HCT116 (cell line): ENCODE data around the gene ZNF154. TPM values are rescaled to one million over a fixed set of nuclear protein-coding genes. Genes with fewer than 3 reads are reported as not detected.

Experiments used
- ATAC-seq: fragments of 200-7000 bp; cut with Tn5 transposase; 2 replicates; pipeline ENCODE4 v1.9.1; 2020; ENCODE audit warnings: mild to moderate bottlenecking, moderate library complexity
- BruUV-seq: library from RNA; stranded (reverse); fragments of 400-500 nt; replicated peaks from 2 replicates; lab custom pipeline; 2021; lab: Mats Ljungman, UMichigan
- CTCF ChIA-PET: fragments of 300-600 bp; sonication (Branson Sonifier 250); formaldehyde crosslinking; loops from one replicate; lab custom pipeline; 2021; ENCODE audit warnings: antibody characterized with exemption; lab: Charles Lee
- POLR2A ChIA-PET: fragments of 300-600, 350-600 bp; sonication (Branson Sonifier 250); formaldehyde crosslinking; loops from one replicate; lab custom pipeline; 2021; ENCODE audit warnings: antibody characterized with exemption; lab: Charles Lee
- RAD21 ChIA-PET, 2 experiments: fragments of 300-600 bp; sonication (Branson Sonifier 250); formaldehyde crosslinking; loops; one replicate each; lab custom pipeline; 2023; ENCODE audit warnings: low total read pairs in 2 of 2; ENCODE audit not compliant: uncharacterized antibody in 2 of 2, unreplicated experiment in 2 of 2, low non-redundant PET in 1 of 2; lab: Charles Lee
- DNase-seq: peaks from one replicate; pipeline ENCODE4 v3.0.0-alpha.2; 2010; ENCODE audit warnings: low read depth, low spot score
- H2AFZ ChIP-seq: fragments of 200-600 bp; shearing (Covaris generic), sonication (generic); 2 replicates; pipeline ENCODE4 v1.6.1; 2017; ENCODE audit warnings: low read depth, mixed run types, mixed read lengths, antibody characterized with exemption, low read length; ENCODE audit not compliant: poor library complexity, severe bottlenecking
- H3K27ac ChIP-seq: 2 replicates; pipeline ENCODE4 v1.5.1; 2012; ENCODE audit warnings: low read depth, low read length
- H3K27me3 ChIP-seq: fragments of 200-600 bp; sonication (generic); 2 replicates; pipeline ENCODE4 v1.6.1; 2016; ENCODE audit warnings: mixed run types, low read length, mixed read lengths; ENCODE audit not compliant: insufficient read depth
- H3K36me3 ChIP-seq, 2 experiments: fragments of 200-500 bp in 1 of 2; fragments of 200-600 bp in 1 of 2; sonication (Bioruptor generic) in 1 of 2; sonication (generic) in 1 of 2; 2 replicates each; pipeline versions ENCODE4 v1.5.1 to v1.6.1; 2014 to 2016; ENCODE audit warnings: low read length in 2 of 2, inconsistent platforms in 1 of 2, mixed read lengths in 1 of 2, mixed run types in 1 of 2; ENCODE audit not compliant: insufficient read depth in 2 of 2, control insufficient read depth in 1 of 2
- H3K4me1 ChIP-seq, 2 experiments: fragments of 200-600 bp in 1 of 2; sonication (generic) in 1 of 2; 2 replicates each; pipeline versions ENCODE4 v1.5.1 to v1.6.1; 2012 to 2017; ENCODE audit warnings: low read length in 2 of 2, inconsistent platforms in 1 of 2, mild to moderate bottlenecking in 1 of 2, mixed read lengths in 1 of 2, mixed run types in 1 of 2, moderate library complexity in 1 of 2; ENCODE audit not compliant: insufficient read depth in 2 of 2, control insufficient read depth in 1 of 2
- H3K4me2 ChIP-seq: fragments of 200-600 bp; sonication (generic); 2 replicates; pipeline ENCODE4 v1.6.1; 2017; ENCODE audit warnings: mixed run types, low read length, mixed read lengths
- H3K4me3 ChIP-seq, 2 experiments: fragments of 200-600 bp in 1 of 2; sonication (generic) in 1 of 2; replicated peaks in 1 of 2; 2 replicates each; pipeline ENCODE4 v1.5.1; 2011 to 2016; ENCODE audit warnings: low read length in 2 of 2, control low read depth in 1 of 2, low read depth in 1 of 2, mild to moderate bottlenecking in 1 of 2, mixed read lengths in 1 of 2, mixed run types in 1 of 2
- H3K79me2 ChIP-seq: fragments of 200-600 bp; sonication (generic); 2 replicates; pipeline ENCODE4 v1.6.1; 2017; ENCODE audit warnings: mild to moderate bottlenecking, mixed run types, low read length, moderate library complexity, mixed read lengths; ENCODE audit not compliant: insufficient read depth
- H3K9ac ChIP-seq: fragments of 200-600 bp; sonication (generic); 2 replicates; pipeline ENCODE4 v1.6.1; 2016; ENCODE audit warnings: low read length, mixed read lengths
- H3K9me2 ChIP-seq: fragments of 200-600 bp; sonication (generic), shearing (Covaris generic); 2 replicates; pipeline ENCODE4 v1.6.1; 2017; ENCODE audit warnings: mixed run types, mild to moderate bottlenecking, moderate library complexity; ENCODE audit not compliant: insufficient read depth
- H3K9me3 ChIP-seq, 2 experiments: fragments of 200-500 bp in 1 of 2; fragments of 200-600 bp in 1 of 2; sonication (Bioruptor generic) in 1 of 2; sonication (generic) in 1 of 2; 2 replicates each; pipeline ENCODE4 v1.6.1; 2014 to 2017; ENCODE audit warnings: low read length in 2 of 2, mixed read lengths in 2 of 2, inconsistent platforms in 1 of 2, low read depth in 1 of 2, mild to moderate bottlenecking in 1 of 2, mixed run types in 1 of 2, moderate library complexity in 1 of 2; ENCODE audit not compliant: control insufficient read depth in 1 of 2, insufficient read depth in 1 of 2
- H4K20me1 ChIP-seq: fragments of 200-600 bp; sonication (generic), shearing (Covaris generic); 2 replicates; pipeline ENCODE4 v1.6.1; 2017; ENCODE audit warnings: mixed run types, mild to moderate bottlenecking, moderate library complexity; ENCODE audit not compliant: insufficient read depth
- CBX3 ChIP-seq: IDR thresholded peaks from 2 replicates; pipeline ENCODE4 v1.6.1; 2012; ENCODE audit warnings: low read depth
- EGR1 ChIP-seq: IDR thresholded peaks from 2 replicates; pipeline ENCODE4 v1.6.1; 2012; ENCODE audit warnings: low read depth
- ELF1 ChIP-seq: IDR thresholded peaks from 2 replicates; pipeline ENCODE4 v1.6.1; 2012; ENCODE audit warnings: low read depth, borderline replicate concordance
- FOSL1 ChIP-seq: IDR thresholded peaks from 2 replicates; pipeline ENCODE4 v1.6.1; 2012; ENCODE audit warnings: low read depth
- JUND ChIP-seq: IDR thresholded peaks from 2 replicates; pipeline ENCODE4 v1.6.1; 2012
- POLR2A ChIP-seq: IDR thresholded peaks from 2 replicates; pipeline ENCODE4 v1.7.0; 2011; ENCODE audit warnings: borderline replicate concordance; ENCODE audit not compliant: insufficient read depth, insufficient read length; ENCODE audit errors: extremely low read depth
- REST ChIP-seq: IDR thresholded peaks from 2 replicates; pipeline ENCODE4 v1.6.1; 2012; ENCODE audit warnings: low read depth
- SIN3A ChIP-seq: IDR thresholded peaks from 2 replicates; pipeline ENCODE4 v1.6.1; 2012; ENCODE audit warnings: low read depth
- SP1 ChIP-seq: IDR thresholded peaks from 2 replicates; pipeline ENCODE4 v1.6.1; 2012; ENCODE audit warnings: low read depth
- ZFX ChIP-seq: fragments of 450-650 bp; IDR thresholded peaks from 2 replicates; pipeline ENCODE4 v1.6.1; 2017
- ZNF274 ChIP-seq: fragments of 200-500 bp; sonication (Bioruptor generic); IDR thresholded peaks from 2 replicates; pipeline ENCODE4 v1.6.1; 2014; ENCODE audit warnings: mild to moderate bottlenecking, low read depth, low read length, inconsistent platforms
- intact Hi-C: fragments of 100-400 bp; cut with micrococcal nuclease; formaldehyde crosslinking; loops from 2 replicates; pipeline ENCODE4 v1.10.0; 2022
- total RNA-seq: library from RNA; stranded (reverse); gene quantifications from one replicate; pipeline ENCODE4 v1.2.1, GENCODE V29; 2021; ENCODE audit not compliant: unreplicated experiment

Gene ZNF154
- total RNA-seq, 1 experiment from 2014 or later, result 0.10 TPM

- CTCF ChIA-PET, result no interaction called here
- H3K9me3 ChIP-seq, result peaks cover 0 to 3% of the 10 kb centered on the region in 2 experiments; a peak in 2 of 4 replicates
- no TSS peak for BruUV-seq
- intact Hi-C loops, result no loop called here
- no peaks in the 10 kb centered on the region for H4K20me1 ChIP-seq
- no peaks in the 10 kb centered on the region for H3K9me2 ChIP-seq
- RAD21 ChIA-PET, result no interaction called here
- no peaks in the 10 kb centered on the region for H3K4me1 ChIP-seq
- TF ChIP-seq ZFX (no peak), ZNF274 (no peak), JUND (no peak), CBX3 (no peak), POLR2A (no peak), SP1 (no peak), EGR1 (no peak), ELF1 (no peak), REST (no peak), FOSL1 (no peak), SIN3A (no peak)
- no peak overlapping the region for H2AFZ ChIP-seq
- POLR2A ChIA-PET, result no interaction called here
- no peaks in the 10 kb centered on the region for H3K27me3 ChIP-seq
- H3K79me2 ChIP-seq, result no peaks in the 10 kb centered on the region
- H3K9ac ChIP-seq, result no peak overlapping the region
- H3K4me3 ChIP-seq, result no peak overlapping the region
- no peak overlapping the region for H3K27ac ChIP-seq
- DNase-seq (no peak), ATAC-seq (no peak)
- H3K36me3 ChIP-seq, result no peaks in the 10 kb centered on the region
- no peak overlapping the region for H3K4me2 ChIP-seq
These were observed 55.3 kb downstream of the ZNF154 start for GRCh38 chr19:57653689-57654088.
